Bronchus fibroblast of lung (primary cell): ENCODE data around the gene SLC9A4. TPM values are rescaled to one million over a fixed set of nuclear protein-coding genes. Genes with fewer than 3 reads are reported as not detected.

Experiments used
- total RNA-seq: library from RNA; depleted of rRNA; stranded (reverse); fragments of >200 nt; gene quantifications from 2 replicates; pipeline ENCODE4 v1.2.3, GENCODE V29; 2015

SLC9A4 gene, protein sequence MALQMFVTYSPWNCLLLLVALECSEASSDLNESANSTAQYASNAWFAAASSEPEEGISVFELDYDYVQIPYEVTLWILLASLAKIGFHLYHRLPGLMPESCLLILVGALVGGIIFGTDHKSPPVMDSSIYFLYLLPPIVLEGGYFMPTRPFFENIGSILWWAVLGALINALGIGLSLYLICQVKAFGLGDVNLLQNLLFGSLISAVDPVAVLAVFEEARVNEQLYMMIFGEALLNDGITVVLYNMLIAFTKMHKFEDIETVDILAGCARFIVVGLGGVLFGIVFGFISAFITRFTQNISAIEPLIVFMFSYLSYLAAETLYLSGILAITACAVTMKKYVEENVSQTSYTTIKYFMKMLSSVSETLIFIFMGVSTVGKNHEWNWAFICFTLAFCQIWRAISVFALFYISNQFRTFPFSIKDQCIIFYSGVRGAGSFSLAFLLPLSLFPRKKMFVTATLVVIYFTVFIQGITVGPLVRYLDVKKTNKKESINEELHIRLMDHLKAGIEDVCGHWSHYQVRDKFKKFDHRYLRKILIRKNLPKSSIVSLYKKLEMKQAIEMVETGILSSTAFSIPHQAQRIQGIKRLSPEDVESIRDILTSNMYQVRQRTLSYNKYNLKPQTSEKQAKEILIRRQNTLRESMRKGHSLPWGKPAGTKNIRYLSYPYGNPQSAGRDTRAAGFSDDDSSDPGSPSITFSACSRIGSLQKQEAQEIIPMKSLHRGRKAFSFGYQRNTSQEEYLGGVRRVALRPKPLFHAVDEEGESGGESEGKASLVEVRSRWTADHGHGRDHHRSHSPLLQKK
- not detected in 2 replicates for total RNA-seq

DNA sequence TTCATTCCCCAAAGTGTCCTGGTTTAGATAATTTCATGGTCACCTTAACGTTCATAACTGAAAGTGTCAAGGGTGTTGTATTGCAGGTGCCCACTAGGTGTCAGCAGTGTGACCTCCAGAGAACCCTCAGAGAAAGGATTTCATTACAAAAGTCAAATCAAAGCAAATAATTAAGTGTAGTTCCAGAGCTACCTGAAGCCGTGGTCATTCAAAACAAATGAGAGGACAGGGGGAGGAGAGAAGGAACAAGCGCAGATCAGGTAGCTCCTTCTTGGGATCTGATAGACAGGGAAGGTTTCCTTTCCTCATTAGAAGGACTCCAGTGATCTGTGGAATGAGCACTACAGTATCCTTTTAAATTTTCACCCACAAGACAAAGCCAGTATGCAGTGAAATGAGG lies at the start of gene SLC9A4:
TSS of gene SLC9A4 (plus strand) at position 207 of the 400 bp plus-strand sequence. CDS start 534 bp downstream, outside the sequence.

Other genes starting within 250 kb of the SLC9A4 start
- gene IL1RL1, start 161.7 kb upstream of the SLC9A4 start, total RNA-seq = 0.17 and 0.89 TPM in 2 replicates
- gene IL18R1, start 117.4 kb upstream of the SLC9A4 start, total RNA-seq = 1.0 and 1.3 TPM in 2 replicates
- not detected in 2 replicates for gene IL18RAP, start 50.1 kb upstream of the SLC9A4 start, total RNA-seq
- not detected in 2 replicates for gene SLC9A2, start 146.3 kb downstream of the SLC9A4 start, total RNA-seq